HG03159 (cell line): ENCODE data around the gene PIGB.
"Not testable (repeated sequence)": the region's sequence is repeated elsewhere in the genome, so short reads cannot be mapped to it uniquely, and the experiment has no call there.

Experiments
- ATAC-seq: cut with Tn5 transposase; IDR thresholded peaks from one replicate; pipeline ENCODE4 v1.9.1; 2021; ENCODE audit warnings: mild to moderate bottlenecking, moderate library complexity; ENCODE audit not compliant: unreplicated experiment

PIGB gene

GRCh38 chr15:55297315-55297714 is 21.7 kb upstream of the PIGB start:
- no peak for ATAC-seq

GRCh38 chr15:55302801-55303200 is 16.2 kb upstream of the PIGB start:
- ATAC-seq: not testable (repeated sequence)

GRCh38 chr15:55319537-55320237 is 665 bp downstream of the PIGB start:
- ATAC-seq: peak; percentile 40

- ATAC-seq: no peak
Measured at GRCh38 chr15:55320238-55320550, 1.2 kb downstream of the PIGB start.

- ATAC-seq: no peak
Measured at GRCh38 chr15:55320963-55321362, 1.9 kb downstream of the PIGB start.

- ATAC-seq: no peak
Measured at GRCh38 chr15:55322467-55322866, 3.4 kb downstream of the PIGB start.

GRCh38 chr15:55327387-55327786 is 8.4 kb downstream of the PIGB start:
- no peak for ATAC-seq

GRCh38 chr15:55334371-55334770 is 15.3 kb downstream of the PIGB start:
- no peak for ATAC-seq

GRCh38 chr15:55334997-55335396 is 16.0 kb downstream of the PIGB start:
- no peak for ATAC-seq

GRCh38 chr15:55337160-55337559 is 18.1 kb downstream of the PIGB start:
- no peak for ATAC-seq

- no peak for ATAC-seq
Measured at GRCh38 chr15:55343168-55343567, 24.1 kb downstream of the PIGB start.

GRCh38 chr15:55344206-55344605 is 25.2 kb downstream of the PIGB start:
- ATAC-seq: no peak

GRCh38 chr15:55348281-55348778 is 29.3 kb downstream of the PIGB start:
- no peak for ATAC-seq

- ATAC-seq: no peak
Measured at GRCh38 chr15:55349282-55349681, 30.3 kb downstream of the PIGB start.

- ATAC-seq: no peak
Measured at GRCh38 chr15:55353025-55353424, 34.0 kb downstream of the PIGB start.

GRCh38 chr15:55356985-55357585 is 38.1 kb downstream of the PIGB start:
- no peak for ATAC-seq

GRCh38 chr15:55357774-55358173 is 38.8 kb downstream of the PIGB start:
- ATAC-seq: no peak

- ATAC-seq: no peak
Measured at GRCh38 chr15:55358471-55358870, 39.4 kb downstream of the PIGB start.

GRCh38 chr15:55360256-55360655 is 41.2 kb downstream of the PIGB start:
- no peak for ATAC-seq

- ATAC-seq: no peak
Measured at GRCh38 chr15:55361048-55361447, 42.0 kb downstream of the PIGB start.

- ATAC-seq: no peak
Measured at GRCh38 chr15:55362641-55363040, 43.6 kb downstream of the PIGB start.

- no peak for ATAC-seq
Measured at GRCh38 chr15:55366981-55367380, 48.0 kb downstream of the PIGB start.
